OCI-LY7 (cell line): ENCODE data around the gene NOTCH2. TPM values are rescaled to one million over a fixed set of nuclear protein-coding genes. Genes with fewer than 3 reads are reported as not detected.

Experiments
- BruUV-seq: library from RNA; stranded (reverse); fragments of 400-500 nt; replicated peaks from 2 replicates; lab custom pipeline; 2021; lab: Mats Ljungman, UMichigan
- CTCF ChIA-PET: fragments of 300-600 bp; sonication (Branson Sonifier 250); formaldehyde crosslinking; loops from one replicate; lab custom pipeline; 2022; ENCODE audit warnings: antibody characterized with exemption; ENCODE audit not compliant: unreplicated experiment; lab: Charles Lee
- POLR2A ChIA-PET: fragments of 300-600 bp; sonication (Branson Sonifier 250); formaldehyde crosslinking; loops from one replicate; lab custom pipeline; 2022; ENCODE audit warnings: antibody characterized with exemption; lab: Charles Lee
- DNase-seq: peaks from one replicate; pipeline ENCODE4 v3.0.0-alpha.2; 2015; ENCODE audit warnings: low spot score
- H2AFZ ChIP-seq: fragments of 200-600 bp; sonication (generic), shearing (Covaris generic); 2 replicates; pipeline ENCODE4 v1.6.1; 2014; ENCODE audit warnings: mild to moderate bottlenecking, antibody characterized with exemption, low read length, moderate library complexity
- H3K27ac ChIP-seq: fragments of 200-600 bp; sonication (generic); 2 replicates; pipeline ENCODE4 v1.5.1; 2014; ENCODE audit warnings: mixed run types, low read depth, mild to moderate bottlenecking, moderate library complexity, low read length, inconsistent platforms; ENCODE audit not compliant: poor library complexity, severe bottlenecking
- H3K36me3 ChIP-seq: fragments of 200-600 bp; sonication (generic); 2 replicates; pipeline ENCODE4 v1.6.1; 2014; ENCODE audit warnings: mild to moderate bottlenecking, antibody characterized with exemption, low read length, moderate library complexity, mixed read lengths; ENCODE audit not compliant: insufficient read depth
- H3K4me1 ChIP-seq: fragments of 200-600 bp; sonication (generic); 2 replicates; pipeline ENCODE4 v1.5.1; 2014; ENCODE audit warnings: mild to moderate bottlenecking, low read length; ENCODE audit not compliant: insufficient read depth, poor library complexity, severe bottlenecking
- H3K4me2 ChIP-seq: fragments of 200-600 bp; sonication (generic); 2 replicates; pipeline ENCODE4 v1.6.1; 2014; ENCODE audit warnings: mild to moderate bottlenecking, low read length
- H3K4me3 ChIP-seq: fragments of 200-600 bp; sonication (generic); 2 replicates; pipeline ENCODE4 v1.5.1; 2014; ENCODE audit warnings: mild to moderate bottlenecking, low read depth, low read length; ENCODE audit not compliant: poor library complexity, severe bottlenecking
- H3K79me2 ChIP-seq: fragments of 200-600 bp; sonication (generic); 2 replicates; pipeline ENCODE4 v1.6.1; 2016; ENCODE audit warnings: low read depth, mild to moderate bottlenecking, low read length, moderate library complexity, mixed read lengths; ENCODE audit not compliant: insufficient read depth
- H3K9me2 ChIP-seq: fragments of 200-600 bp; sonication (generic); 2 replicates; pipeline ENCODE4 v1.6.1; 2016; ENCODE audit warnings: mild to moderate bottlenecking, low read length, mixed read lengths; ENCODE audit not compliant: insufficient read depth
- H3K9me3 ChIP-seq: fragments of 200-600 bp; sonication (generic); 2 replicates; pipeline ENCODE4 v1.6.1; 2014; ENCODE audit warnings: mild to moderate bottlenecking, mixed run types, low read length, mixed read lengths
- H4K20me1 ChIP-seq: fragments of 200-600 bp; sonication (generic); 2 replicates; pipeline ENCODE4 v1.6.1; 2014; ENCODE audit warnings: mild to moderate bottlenecking, antibody characterized with exemption, low read length, moderate library complexity, mixed read lengths; ENCODE audit not compliant: insufficient read depth
- EZH2phosphoT487 ChIP-seq: fragments of 200-600 bp; sonication (generic); IDR thresholded peaks from 2 replicates; pipeline ENCODE4 v1.6.1; 2018; ENCODE audit warnings: low read depth, borderline replicate concordance, mild to moderate bottlenecking, mixed run types, antibody characterized with exemption, low read length, moderate library complexity, mixed read lengths
- intact Hi-C: fragments of 100-400 bp; cut with micrococcal nuclease; formaldehyde crosslinking; loops from one replicate; pipeline ENCODE4 v1.10.0; 2022; ENCODE audit not compliant: unreplicated experiment
- total RNA-seq, 2 experiments: library from RNA; depleted of rRNA in 1 of 2; stranded (reverse); fragments of >200 nt in 1 of 2; shearing (Covaris generic) in 1 of 2; gene quantifications; 2 replicates each; pipeline ENCODE4 v1.2.3, GENCODE V29; 2014 to 2022
- TF ChIP-seq, protein P1 (sequence below): fragments of 200-600 bp; sonication (generic); conservative IDR thresholded peaks from 2 replicates; pipeline ENCODE4 v1.5.1; 2014; ENCODE audit warnings: mild to moderate bottlenecking, antibody characterized with exemption, low read length, moderate library complexity, mixed read lengths

The NOTCH2 gene
- total RNA-seq, 2 experiments from 2014 or later = 31.0 to 50.6 TPM

- Histone ChIP-seq H3K9me3 (no peaks in the 10 kb centered on the region), H3K9me2 (no peaks in the 10 kb centered on the region), H3K36me3 (peaks cover 16% of the 10 kb centered on the region), H3K4me3 (no peak overlapping the region), H3K4me2 (no peak overlapping the region), H3K79me2 (no peaks in the 10 kb centered on the region), H3K4me1 (no peaks in the 10 kb centered on the region), H3K27ac (no peak overlapping the region), H4K20me1 (no peaks in the 10 kb centered on the region), H2AFZ (no peak overlapping the region)
- no TSS peak for BruUV-seq
- intact Hi-C loops = no loop called here
- POLR2A ChIA-PET = no interaction called here
- CTCF ChIA-PET = no interaction called here
- no peak for TF ChIP-seq EZH2phosphoT487
- TF ChIP-seq, protein P1, sequence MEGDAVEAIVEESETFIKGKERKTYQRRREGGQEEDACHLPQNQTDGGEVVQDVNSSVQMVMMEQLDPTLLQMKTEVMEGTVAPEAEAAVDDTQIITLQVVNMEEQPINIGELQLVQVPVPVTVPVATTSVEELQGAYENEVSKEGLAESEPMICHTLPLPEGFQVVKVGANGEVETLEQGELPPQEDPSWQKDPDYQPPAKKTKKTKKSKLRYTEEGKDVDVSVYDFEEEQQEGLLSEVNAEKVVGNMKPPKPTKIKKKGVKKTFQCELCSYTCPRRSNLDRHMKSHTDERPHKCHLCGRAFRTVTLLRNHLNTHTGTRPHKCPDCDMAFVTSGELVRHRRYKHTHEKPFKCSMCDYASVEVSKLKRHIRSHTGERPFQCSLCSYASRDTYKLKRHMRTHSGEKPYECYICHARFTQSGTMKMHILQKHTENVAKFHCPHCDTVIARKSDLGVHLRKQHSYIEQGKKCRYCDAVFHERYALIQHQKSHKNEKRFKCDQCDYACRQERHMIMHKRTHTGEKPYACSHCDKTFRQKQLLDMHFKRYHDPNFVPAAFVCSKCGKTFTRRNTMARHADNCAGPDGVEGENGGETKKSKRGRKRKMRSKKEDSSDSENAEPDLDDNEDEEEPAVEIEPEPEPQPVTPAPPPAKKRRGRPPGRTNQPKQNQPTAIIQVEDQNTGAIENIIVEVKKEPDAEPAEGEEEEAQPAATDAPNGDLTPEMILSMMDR = no peak
- no peak for DNase-seq
Observed at GRCh38 chr1:119986007-119986497, 83.4 kb downstream of the NOTCH2 start.

DNA sequence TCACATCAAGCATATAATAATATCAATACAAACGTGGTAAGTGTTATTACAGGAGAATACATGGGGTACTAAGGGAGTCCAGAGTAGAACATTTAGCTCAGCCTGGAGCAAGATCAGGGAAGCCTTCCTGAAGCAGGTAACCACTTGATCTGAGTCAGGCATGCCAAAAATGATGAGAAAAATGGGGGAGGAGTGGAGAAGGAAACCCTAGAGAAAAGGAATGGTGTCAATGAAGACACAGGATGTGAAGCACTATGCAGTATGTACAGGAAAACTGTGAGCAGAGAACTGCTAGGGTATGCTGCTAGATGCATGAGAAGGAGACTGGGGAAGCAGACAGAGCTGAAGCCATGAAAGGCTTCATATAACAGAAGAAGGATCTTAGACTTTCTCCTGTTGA is 84.7 kb downstream of the NOTCH2 start:
- Histone ChIP-seq H3K9me2 (no peaks in the 10 kb centered on the region), H2AFZ (no peak overlapping the region), H3K9me3 (no peaks in the 10 kb centered on the region), H4K20me1 (no peaks in the 10 kb centered on the region), H3K79me2 (no peaks in the 10 kb centered on the region), H3K4me2 (no peak overlapping the region), H3K4me1 (no peaks in the 10 kb centered on the region), H3K27ac (no peak overlapping the region), H3K4me3 (no peak overlapping the region), H3K36me3 (peaks cover 16% of the 10 kb centered on the region)
- ChIA-PET POLR2A (no interaction called here), CTCF (no interaction called here)
- intact Hi-C loops = no loop called here
- no peak for DNase-seq
- BruUV-seq = no TSS peak
- no peak for TF ChIP-seq EZH2phosphoT487
- TF ChIP-seq, protein P1 = no peak

DNA sequence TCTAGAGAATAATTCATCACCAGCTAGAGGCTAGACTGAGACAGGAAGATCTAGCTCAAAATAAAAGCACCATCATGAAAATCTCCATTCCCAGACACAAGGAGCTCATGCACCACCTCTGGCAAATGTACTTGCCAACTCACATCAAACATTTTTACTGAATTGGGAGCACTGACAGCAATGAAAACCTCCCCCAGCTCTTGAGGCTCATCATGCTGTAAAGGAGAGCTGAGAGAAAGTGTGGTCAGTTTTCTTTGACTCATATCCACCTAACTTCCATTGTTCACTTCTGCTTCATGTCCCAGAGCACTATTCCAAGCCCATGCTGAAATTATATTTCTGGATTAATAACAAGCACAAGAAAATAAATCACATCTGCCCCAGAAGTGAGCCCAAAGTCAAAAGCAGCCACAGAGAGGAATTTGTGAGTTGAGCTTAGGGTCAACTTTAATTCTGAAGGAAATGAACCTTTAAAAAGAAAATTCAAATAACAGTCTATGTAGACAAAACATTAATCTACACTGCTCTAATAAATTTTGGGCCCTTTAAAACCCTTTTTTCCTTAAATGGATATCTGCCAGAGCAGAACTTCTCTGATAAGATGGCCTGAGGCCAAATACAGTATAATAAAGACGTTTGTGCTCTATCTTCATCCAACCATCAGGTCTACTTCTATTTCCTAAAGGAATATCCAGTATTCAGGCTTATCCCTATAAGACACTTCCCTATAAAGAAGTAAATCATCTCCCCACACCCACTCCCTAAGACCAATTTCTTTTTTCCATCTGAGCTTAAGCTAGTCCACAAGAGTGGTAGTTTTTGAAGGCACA is 87.3 kb downstream of the NOTCH2 start:
- BruUV-seq = no TSS peak
- POLR2A ChIA-PET = interaction anchor here (1.1 kb wide), 1 partner anchor 9 kb away, joined by 5 read pairs; no protein-coding TSS in a partner anchor
- DNase-seq = no peak

More for the DNA sequence above, 87.3 kb downstream of the NOTCH2 start:
- Histone ChIP-seq H3K4me1 (no peaks in the 10 kb centered on the region), H3K36me3 (peaks cover 16% of the 10 kb centered on the region), H3K9me3 (no peaks in the 10 kb centered on the region), H2AFZ (no peak overlapping the region), H3K9me2 (no peaks in the 10 kb centered on the region; the same call in 1 of the 2 replicates), H3K4me3 (no peak overlapping the region), H3K4me2 (no peak overlapping the region), H3K79me2 (no peaks in the 10 kb centered on the region), H4K20me1 (no peaks in the 10 kb centered on the region), H3K27ac (no peak overlapping the region)
- TF ChIP-seq, protein P1 = no peak
- TF ChIP-seq EZH2phosphoT487 = no peak
- intact Hi-C loops = no loop called here
- CTCF ChIA-PET = no interaction called here
